Keratinocyte (primary cell): Measurements from ENCODE around the gene TCHP. TPM values are rescaled to one million over a fixed set of nuclear protein-coding genes. Genes with fewer than 3 reads are reported as not detected.

Source experiments
- DNase-seq: peaks from one replicate; pipeline ENCODE4 v3.0.0-alpha.2; 2011; ENCODE audit warnings: low read depth, missing footprints, low spot score
- FAIRE-seq: peaks from 2 replicates; lab custom pipeline; 2011; peaks lifted over from hg19 to GRCh38; lab: Jason Lieb, UNC
- H2AFZ ChIP-seq: 2 replicates; pipeline ENCODE4 v1.6.0; 2012; ENCODE audit warnings: low read length, control low read depth, inconsistent platforms; ENCODE audit not compliant: control insufficient read depth
- H3K27ac ChIP-seq: 2 replicates; pipeline ENCODE4 v1.5.1; 2011; ENCODE audit warnings: low read length; ENCODE audit not compliant: control insufficient read depth, insufficient read depth
- H3K27me3 ChIP-seq: 3 replicates; pipeline ENCODE4 v1.6.0; 2011; ENCODE audit warnings: low read length; ENCODE audit not compliant: control insufficient read depth, insufficient read depth; ENCODE audit errors: extremely low read depth
- H3K36me3 ChIP-seq, 2 experiments: 2 replicates in 1 of 2; 3 replicates in 1 of 2; pipeline ENCODE4 v1.5.1; 2011; ENCODE audit warnings: low read length in 2 of 2, mild to moderate bottlenecking in 1 of 2; ENCODE audit not compliant: control insufficient read depth in 2 of 2, insufficient read depth in 2 of 2; ENCODE audit errors: extremely low read depth in 1 of 2
- H3K4me1 ChIP-seq: 3 replicates; pipeline ENCODE4 v1.5.1; 2011; ENCODE audit warnings: low read length; ENCODE audit not compliant: control insufficient read depth, insufficient read depth; ENCODE audit errors: extremely low read depth
- H3K4me2 ChIP-seq: 3 replicates; pipeline ENCODE4 v1.6.0; 2011; ENCODE audit warnings: low read depth, low read length; ENCODE audit not compliant: control insufficient read depth, insufficient read depth; ENCODE audit errors: extremely low read depth
- H3K4me3 ChIP-seq, 3 experiments: fragments of 200-600 bp in 1 of 3; sonication (generic) in 1 of 3; 2 replicates in 2 of 3; 3 replicates in 1 of 3; pipeline ENCODE4 v1.5.1; 2011 to 2016; ENCODE audit warnings: low read length in 3 of 3, mild to moderate bottlenecking in 3 of 3, control low read depth in 2 of 3, inconsistent platforms in 1 of 3, low read depth in 1 of 3, mixed read lengths in 1 of 3, mixed run types in 1 of 3, moderate library complexity in 1 of 3; ENCODE audit not compliant: control insufficient read depth in 2 of 3, insufficient read depth in 2 of 3; ENCODE audit errors: extremely low read depth in 1 of 3
- H3K79me2 ChIP-seq: 2 replicates; pipeline ENCODE4 v1.6.0; 2012; ENCODE audit warnings: low read length; ENCODE audit not compliant: control insufficient read depth, insufficient read depth
- H3K9ac ChIP-seq: 3 replicates; pipeline ENCODE4 v1.6.0; 2011; ENCODE audit warnings: low read length; ENCODE audit not compliant: control insufficient read depth, insufficient read depth; ENCODE audit errors: extremely low read depth
- H3K9me1 ChIP-seq: 3 replicates; pipeline ENCODE4 v1.6.0; 2011; ENCODE audit warnings: low read length; ENCODE audit not compliant: control insufficient read depth, insufficient read depth; ENCODE audit errors: extremely low read depth
- H3K9me3 ChIP-seq: 2 replicates; pipeline ENCODE4 v1.5.1; 2012; ENCODE audit warnings: low read depth, low read length; ENCODE audit not compliant: control insufficient read depth
- H4K20me1 ChIP-seq: 3 replicates; pipeline ENCODE4 v1.6.0; 2011; ENCODE audit warnings: low read length; ENCODE audit not compliant: control insufficient read depth, insufficient read depth; ENCODE audit errors: extremely low read depth
- EZH2 ChIP-seq: IDR thresholded peaks from one replicate; pipeline ENCODE4 v1.6.1; 2012; ENCODE audit warnings: inconsistent platforms, mild to moderate bottlenecking, low read length, moderate library complexity
- dilution Hi-C: fragments of 300-500 bp; cut with MboI; formaldehyde crosslinking; loops from one replicate; pipeline ENCODE4 v1.7.0; 2020; ENCODE audit warnings: low sequenced_read_pairs; ENCODE audit not compliant: extremely low pct_ligation_motif_present
- polyA plus RNA-seq, 5 experiments: library from polyadenylated mRNA; depleted of rRNA in 3 of 5; stranded (reverse) in 3 of 5; stranded (forward) in 1 of 5; unstranded in 1 of 5; fragments of >200 nt; gene quantifications; 1 replicate in 1 of 5; 2 replicates in 3 of 5; 3 replicates in 1 of 5; pipeline versions ENCODE4 v1.2.1 to v1.2.3, GENCODE V29; 2011 to 2012; ENCODE audit warnings: missing spikeins in 2 of 5, low read depth in 1 of 5, low replicate concordance in 1 of 5
- TF ChIP-seq, protein P1 (sequence below), 3 experiments: IDR thresholded peaks in 1 of 3; conservative IDR thresholded peaks in 1 of 3; optimal IDR thresholded peaks in 1 of 3; 2 replicates in 2 of 3; 3 replicates in 1 of 3; pipeline versions ENCODE3 to v1.5.1; 2011; ENCODE audit warnings: low read length in 3 of 3, mild to moderate bottlenecking in 3 of 3, moderate library complexity in 2 of 3, control low read depth in 1 of 3, inconsistent platforms in 1 of 3; ENCODE audit not compliant: insufficient read depth in 2 of 3; ENCODE audit errors: extremely low read depth in 1 of 3

The TCHP gene
- polyA plus RNA-seq, 1 donor (not counting 4 experiments of a cell fraction or from before 2014, with no cell fraction given) = 9.6 TPM

DNA sequence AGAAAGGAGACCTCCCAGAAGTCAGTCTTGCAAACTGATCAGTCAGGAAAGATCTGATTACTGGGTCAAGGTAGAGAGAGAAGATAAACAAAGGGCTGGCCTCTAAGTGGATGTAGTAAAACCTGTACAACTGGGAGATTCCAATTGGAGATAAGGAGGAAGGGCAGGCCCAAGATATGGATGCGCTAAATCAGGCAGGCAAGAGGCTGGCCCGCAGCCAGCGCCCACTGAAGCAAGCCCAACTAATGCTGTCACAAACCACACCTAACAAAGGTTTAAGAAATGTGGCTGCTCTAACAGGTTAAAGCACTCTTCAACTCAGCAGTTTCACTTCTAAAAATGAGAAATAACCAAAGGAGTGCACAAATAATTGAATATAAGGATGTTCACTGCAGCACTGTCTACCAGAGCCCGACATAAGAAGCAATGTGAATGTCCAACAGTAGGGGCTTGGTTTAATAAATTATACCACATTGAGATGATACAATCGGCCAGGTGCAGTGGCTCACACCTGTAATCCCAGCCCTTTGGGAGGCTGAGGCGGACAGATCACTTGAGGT, 24.4 kb upstream of the TCHP start:
- Histone ChIP-seq H3K4me2 (peak overlapping the region; percentile 38), H3K79me2 (peaks cover 43% of the 10 kb centered on the region), H4K20me1 (peaks cover 6% of the 10 kb centered on the region), H3K9me3 (no peaks in the 10 kb centered on the region), H3K4me3 (no peak overlapping the region), H3K27ac (no peak overlapping the region), H3K36me3 (peaks cover 2 to 5% of the 10 kb centered on the region in 2 experiments), H3K9ac (no peak overlapping the region), H2AFZ (no peak overlapping the region), H3K9me1 (peaks cover 4% of the 10 kb centered on the region), H3K4me1 (peaks cover 25% of the 10 kb centered on the region), H3K27me3 (no peaks in the 10 kb centered on the region)
- DNase-seq (no peak), FAIRE-seq (no peak)
- TF ChIP-seq EZH2 = no peak
- TF ChIP-seq, protein P1, sequence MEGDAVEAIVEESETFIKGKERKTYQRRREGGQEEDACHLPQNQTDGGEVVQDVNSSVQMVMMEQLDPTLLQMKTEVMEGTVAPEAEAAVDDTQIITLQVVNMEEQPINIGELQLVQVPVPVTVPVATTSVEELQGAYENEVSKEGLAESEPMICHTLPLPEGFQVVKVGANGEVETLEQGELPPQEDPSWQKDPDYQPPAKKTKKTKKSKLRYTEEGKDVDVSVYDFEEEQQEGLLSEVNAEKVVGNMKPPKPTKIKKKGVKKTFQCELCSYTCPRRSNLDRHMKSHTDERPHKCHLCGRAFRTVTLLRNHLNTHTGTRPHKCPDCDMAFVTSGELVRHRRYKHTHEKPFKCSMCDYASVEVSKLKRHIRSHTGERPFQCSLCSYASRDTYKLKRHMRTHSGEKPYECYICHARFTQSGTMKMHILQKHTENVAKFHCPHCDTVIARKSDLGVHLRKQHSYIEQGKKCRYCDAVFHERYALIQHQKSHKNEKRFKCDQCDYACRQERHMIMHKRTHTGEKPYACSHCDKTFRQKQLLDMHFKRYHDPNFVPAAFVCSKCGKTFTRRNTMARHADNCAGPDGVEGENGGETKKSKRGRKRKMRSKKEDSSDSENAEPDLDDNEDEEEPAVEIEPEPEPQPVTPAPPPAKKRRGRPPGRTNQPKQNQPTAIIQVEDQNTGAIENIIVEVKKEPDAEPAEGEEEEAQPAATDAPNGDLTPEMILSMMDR (optimal IDR thresholded peaks at IDR 0.05 in 1 of 3, IDR thresholded peaks at IDR 0.05 in 1 of 3, conservative IDR thresholded peaks at IDR 0.05 in 1 of 3; ENCODE audit: extremely low read depth in 1 of 3, insufficient read depth in 2 of 3, low read length in 3 of 3) = no peak
- dilution Hi-C loops = no loop called here

DNA sequence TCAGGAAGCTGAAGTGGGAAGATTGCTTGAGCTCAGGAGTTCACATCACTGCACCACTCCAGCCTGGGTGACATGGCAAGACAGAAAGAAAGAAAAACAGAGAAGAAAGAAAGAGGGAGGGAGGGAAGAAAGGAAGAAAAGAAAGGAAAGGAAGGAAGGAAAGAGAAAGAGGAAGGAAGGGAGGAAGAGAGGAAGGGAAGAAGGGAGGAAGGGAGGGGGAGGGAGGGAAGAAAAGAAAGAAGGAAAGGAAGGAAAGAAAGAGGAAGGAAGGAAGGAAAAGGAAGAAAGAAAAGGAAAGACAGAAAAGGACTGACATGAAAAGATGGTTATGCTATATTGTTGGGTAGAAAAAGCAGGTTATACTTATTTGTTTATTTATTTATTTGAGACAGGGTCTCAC, 23.7 kb upstream of the TCHP start:
- Histone ChIP-seq H3K9me1 (peaks cover 4% of the 10 kb centered on the region), H3K9me3 (no peaks in the 10 kb centered on the region), H3K27me3 (no peaks in the 10 kb centered on the region), H3K79me2 (peaks cover 43% of the 10 kb centered on the region), H2AFZ (no peak overlapping the region), H4K20me1 (peaks cover 6% of the 10 kb centered on the region), H3K4me2 (no peak overlapping the region), H3K36me3 (peaks cover 2 to 5% of the 10 kb centered on the region in 2 experiments), H3K4me1 (peaks cover 32% of the 10 kb centered on the region), H3K9ac (no peak overlapping the region), H3K27ac (no peak overlapping the region), H3K4me3 (no peak overlapping the region)
- FAIRE-seq = no peak
- TF ChIP-seq EZH2 = no peak
- TF ChIP-seq, protein P1 (optimal IDR thresholded peaks at IDR 0.05 in 1 of 3, IDR thresholded peaks at IDR 0.05 in 1 of 3, conservative IDR thresholded peaks at IDR 0.05 in 1 of 3; ENCODE audit: extremely low read depth in 1 of 3, insufficient read depth in 2 of 3, low read length in 3 of 3) = no peak
- no peak for DNase-seq
- dilution Hi-C loops = no loop called here
